ENCODE results near the gene MAD1L1. TPM values are rescaled to one million over a fixed set of nuclear protein-coding genes. Genes with fewer than 3 reads are reported as not detected.

MAD1L1 gene
- total RNA-seq, 1 donor from 2014 or later = 57.4 TPM

DNA sequence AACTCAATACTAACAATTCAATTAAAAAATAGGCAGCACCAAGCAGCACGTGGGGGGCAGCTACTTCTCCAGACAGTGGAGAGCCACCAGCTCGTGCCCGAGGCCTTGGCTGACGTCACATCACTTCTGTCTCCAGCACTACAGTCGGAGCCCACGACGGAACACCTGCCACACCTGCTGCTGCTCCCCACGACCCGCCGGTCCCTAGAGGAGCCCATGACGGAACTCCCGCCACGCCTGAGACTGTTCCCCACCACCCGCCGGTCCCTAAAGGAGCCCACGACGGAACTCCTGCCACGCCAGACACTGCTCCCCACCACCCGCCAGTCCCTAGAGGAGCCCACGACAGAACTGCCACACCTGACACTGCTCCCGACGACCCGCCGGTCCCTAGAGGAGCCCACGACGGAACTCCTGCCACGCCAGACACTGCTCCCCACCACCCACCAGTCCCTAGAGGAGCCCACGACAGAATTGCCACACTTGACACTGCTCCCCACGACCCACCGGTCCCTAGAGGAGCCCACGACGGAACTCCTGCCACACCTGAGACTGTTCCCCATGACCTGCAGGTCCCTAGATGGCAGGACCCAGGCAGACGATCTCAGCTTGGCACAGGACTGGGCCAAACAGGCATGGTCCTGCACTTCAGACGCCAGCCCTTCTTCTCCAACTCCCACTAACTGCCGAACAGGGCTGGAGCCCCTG lies 304.7 kb downstream of the MAD1L1 start:
- TF ChIP-seq, protein P1, sequence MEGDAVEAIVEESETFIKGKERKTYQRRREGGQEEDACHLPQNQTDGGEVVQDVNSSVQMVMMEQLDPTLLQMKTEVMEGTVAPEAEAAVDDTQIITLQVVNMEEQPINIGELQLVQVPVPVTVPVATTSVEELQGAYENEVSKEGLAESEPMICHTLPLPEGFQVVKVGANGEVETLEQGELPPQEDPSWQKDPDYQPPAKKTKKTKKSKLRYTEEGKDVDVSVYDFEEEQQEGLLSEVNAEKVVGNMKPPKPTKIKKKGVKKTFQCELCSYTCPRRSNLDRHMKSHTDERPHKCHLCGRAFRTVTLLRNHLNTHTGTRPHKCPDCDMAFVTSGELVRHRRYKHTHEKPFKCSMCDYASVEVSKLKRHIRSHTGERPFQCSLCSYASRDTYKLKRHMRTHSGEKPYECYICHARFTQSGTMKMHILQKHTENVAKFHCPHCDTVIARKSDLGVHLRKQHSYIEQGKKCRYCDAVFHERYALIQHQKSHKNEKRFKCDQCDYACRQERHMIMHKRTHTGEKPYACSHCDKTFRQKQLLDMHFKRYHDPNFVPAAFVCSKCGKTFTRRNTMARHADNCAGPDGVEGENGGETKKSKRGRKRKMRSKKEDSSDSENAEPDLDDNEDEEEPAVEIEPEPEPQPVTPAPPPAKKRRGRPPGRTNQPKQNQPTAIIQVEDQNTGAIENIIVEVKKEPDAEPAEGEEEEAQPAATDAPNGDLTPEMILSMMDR (IDR thresholded peaks at IDR 0.05; ENCODE audit: insufficient read depth, low read length, severe bottlenecking) = no peak
- FAIRE-seq = no peak
- DNase-seq (ENCODE audit: low read depth) = no peak
- H3K27me3 ChIP-seq (ENCODE audit: control insufficient read depth, insufficient read depth, low read length) = no peaks in the 10 kb centered on the region
- H3K4me3 ChIP-seq (ENCODE audit: low read depth, low read length) = no peak overlapping the region
- H3K36me3 ChIP-seq (ENCODE audit: control insufficient read depth, insufficient read depth, low read length) = no peaks in the 10 kb centered on the region

DNA sequence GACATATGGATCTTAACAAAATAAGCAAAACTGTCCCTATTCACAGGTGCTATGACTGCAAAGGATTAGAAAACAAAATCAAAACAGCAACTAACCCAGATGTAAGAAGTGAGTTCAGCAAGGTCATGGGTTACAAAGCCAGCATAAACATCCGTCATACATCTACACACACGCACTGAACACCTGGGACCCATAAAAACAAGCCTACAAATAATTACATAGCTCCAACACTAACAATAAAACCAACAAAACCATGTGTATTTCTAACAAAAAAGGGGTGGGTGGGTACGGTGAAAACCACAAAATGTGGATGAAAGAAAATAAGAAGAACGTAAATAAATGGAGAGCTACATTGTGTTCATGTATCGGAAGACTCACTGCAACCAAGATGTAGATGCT lies 305.8 kb downstream of the MAD1L1 start:
- H3K4me3 ChIP-seq (ENCODE audit: low read depth, low read length) = no peak overlapping the region
- TF ChIP-seq, protein P1 (IDR thresholded peaks at IDR 0.05; ENCODE audit: insufficient read depth, low read length, severe bottlenecking) = no peak
- H3K36me3 ChIP-seq (ENCODE audit: control insufficient read depth, insufficient read depth, low read length) = no peaks in the 10 kb centered on the region
- no peaks in the 10 kb centered on the region for H3K27me3 ChIP-seq (ENCODE audit: control insufficient read depth, insufficient read depth, low read length)
- DNase-seq (ENCODE audit: low read depth) (no peak), FAIRE-seq (no peak)

DNA sequence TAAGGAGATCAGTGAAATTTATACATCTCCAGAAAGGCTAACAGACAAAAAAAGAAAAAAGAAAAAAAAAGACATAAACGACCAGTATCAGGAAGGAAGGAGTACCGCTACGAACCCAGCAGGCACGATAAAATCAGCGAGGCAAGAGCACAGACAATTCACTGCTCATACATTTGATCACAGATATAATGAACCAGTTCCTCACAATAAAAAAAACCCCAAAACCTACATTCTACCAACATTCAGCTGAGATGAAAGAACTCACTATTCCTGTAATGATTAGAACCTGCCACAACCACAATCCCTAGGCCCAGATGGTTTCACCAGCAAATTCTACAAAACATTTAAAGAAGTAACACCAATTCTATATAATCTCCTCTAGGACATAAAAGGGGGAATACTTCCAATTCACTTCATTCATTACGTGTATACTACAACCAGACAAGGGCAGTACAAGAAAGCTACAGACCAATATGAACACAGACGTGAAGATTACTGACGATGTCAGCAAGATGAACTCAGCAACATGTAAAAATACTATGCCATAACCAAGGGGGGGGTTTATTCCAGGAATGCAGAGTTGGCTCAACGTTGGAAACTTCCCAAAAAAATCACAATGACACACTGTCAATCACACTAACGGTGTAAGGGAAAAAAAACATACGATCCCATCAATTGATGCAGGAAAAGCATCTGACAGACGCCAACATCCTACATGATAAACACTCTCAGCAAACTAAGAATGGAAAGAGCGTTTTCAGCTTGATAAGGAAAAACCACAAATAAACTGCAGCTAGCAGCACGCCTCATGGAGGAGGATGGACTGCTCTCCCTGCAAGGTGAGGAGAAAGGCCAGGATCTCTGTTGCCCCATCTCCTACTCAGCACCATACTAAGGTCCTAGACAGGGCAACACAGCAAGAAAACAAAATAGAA lies 306.5 kb downstream of the MAD1L1 start:
- FAIRE-seq (no peak), DNase-seq (ENCODE audit: low read depth) (no peak)
- Histone ChIP-seq H3K27me3 (ENCODE audit: control insufficient read depth, insufficient read depth, low read length) (no peaks in the 10 kb centered on the region), H3K36me3 (ENCODE audit: control insufficient read depth, insufficient read depth, low read length) (no peaks in the 10 kb centered on the region), H3K4me3 (ENCODE audit: low read depth, low read length) (no peak overlapping the region)
- TF ChIP-seq, protein P1 (IDR thresholded peaks at IDR 0.05; ENCODE audit: insufficient read depth, low read length, severe bottlenecking) = no peak

DNA sequence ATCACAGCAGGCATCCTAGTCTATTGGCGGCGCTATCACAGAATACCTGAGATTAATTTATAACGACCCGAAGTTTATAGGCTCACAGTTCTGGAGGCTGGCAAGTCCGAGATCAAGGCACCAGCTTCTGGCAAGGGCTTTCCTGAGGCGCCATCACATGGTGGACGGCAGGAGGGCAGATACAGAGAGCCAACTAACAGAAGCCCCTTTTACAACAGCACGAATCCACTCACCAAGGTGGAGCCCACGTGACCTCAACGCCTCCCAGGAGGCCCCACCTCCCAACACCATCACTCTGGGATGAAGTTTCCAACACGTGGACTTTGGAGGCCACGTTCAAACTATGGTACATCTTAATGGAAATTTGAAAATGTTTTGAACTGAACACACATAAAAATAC lies 307.4 kb downstream of the MAD1L1 start:
- H3K27me3 ChIP-seq (ENCODE audit: control insufficient read depth, insufficient read depth, low read length) = no peaks in the 10 kb centered on the region
- FAIRE-seq (no peak), DNase-seq (ENCODE audit: low read depth) (no peak)
- peaks cover 1% of the 10 kb centered on the region for H3K36me3 ChIP-seq (ENCODE audit: control insufficient read depth, insufficient read depth, low read length)
- TF ChIP-seq, protein P1 (IDR thresholded peaks at IDR 0.05; ENCODE audit: insufficient read depth, low read length, severe bottlenecking) = no peak
- H3K4me3 ChIP-seq (ENCODE audit: low read depth, low read length) = no peak overlapping the region

DNA sequence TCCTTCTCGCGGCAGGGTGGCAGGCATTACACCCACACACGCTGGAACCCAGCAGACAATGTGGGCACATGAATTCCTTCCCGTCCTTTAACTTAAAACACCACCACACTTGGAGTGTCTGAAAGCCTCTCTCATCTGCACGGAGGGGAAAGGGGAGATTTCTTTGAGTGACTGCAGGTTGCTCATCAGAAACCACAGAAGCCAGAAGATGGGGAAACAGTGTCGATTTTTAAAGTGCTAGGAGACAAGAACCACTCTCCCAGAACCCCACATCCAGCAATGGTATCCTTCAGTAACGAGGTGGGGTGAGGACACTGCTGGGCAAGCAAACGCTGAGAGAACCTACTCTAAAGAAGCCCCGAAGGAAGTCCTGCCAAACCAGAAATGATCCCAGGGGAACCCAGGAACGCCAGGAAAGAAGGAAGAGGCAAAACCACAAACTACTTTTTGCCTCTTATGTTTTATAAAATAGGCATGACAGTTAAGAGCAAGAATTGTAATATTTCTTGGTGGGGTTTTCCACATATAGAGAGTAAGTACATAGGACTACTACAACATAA lies 308.4 kb downstream of the MAD1L1 start:
- DNase-seq (ENCODE audit: low read depth) (no peak), FAIRE-seq (no peak)
- no peaks in the 10 kb centered on the region for H3K27me3 ChIP-seq (ENCODE audit: control insufficient read depth, insufficient read depth, low read length)
- H3K36me3 ChIP-seq (ENCODE audit: control insufficient read depth, insufficient read depth, low read length) = peaks cover 1% of the 10 kb centered on the region
- TF ChIP-seq, protein P1 (IDR thresholded peaks at IDR 0.05; ENCODE audit: insufficient read depth, low read length, severe bottlenecking) = no peak
- no peak overlapping the region for H3K4me3 ChIP-seq (ENCODE audit: low read depth, low read length)

Measured in bronchial epithelial cell (primary cell).